Esophagus squamous epithelium (tissue), 5 donors: ENCODE measurements around the gene SLC35F2. TPM values are rescaled to one million over a fixed set of nuclear protein-coding genes. Genes with fewer than 3 reads are reported as not detected.

ENCODE experiments used
- DNase-seq: peaks from one replicate; lab custom pipeline; 2025; lab: John Stamatoyannopoulos, UW
- H3K27ac ChIP-seq, 4 donors: fragments of 200-600 bp; sonication (generic); one replicate each; pipeline ENCODE4 v1.5.1; 2016 to 2019; ENCODE audit warnings: mild to moderate bottlenecking in 1 of 4
- H3K27me3 ChIP-seq, 4 donors: fragments of 200-600 bp; sonication (generic); 1 replicate in 3 of 4; 2 replicates in 1 of 4; pipeline versions ENCODE4 v1.5.1 to v1.6.0; 2017 to 2021; ENCODE audit warnings: antibody characterized with exemption in 1 of 4
- H3K36me3 ChIP-seq, 3 donors: fragments of 200-600 bp; sonication (generic); one replicate each; pipeline ENCODE4 v1.5.1; 2016 to 2019
- H3K4me1 ChIP-seq, 3 donors: fragments of 200-600 bp; sonication (generic); one replicate each; pipeline ENCODE4 v1.5.1; 2017 to 2019
- H3K4me3 ChIP-seq, 4 donors: fragments of 200-600 bp; sonication (generic); 1 replicate in 3 of 4; 2 replicates in 1 of 4; pipeline ENCODE4 v1.5.1; 2016 to 2019; ENCODE audit warnings: mild to moderate bottlenecking in 2 of 4, moderate library complexity in 1 of 4
- H3K9me3 ChIP-seq, 3 donors: fragments of 200-600 bp; sonication (generic); one replicate each; pipeline ENCODE4 v1.5.1; 2016 to 2019
- POLR2A ChIP-seq, 4 donors: fragments of 450-650 bp; IDR thresholded peaks; one replicate each; pipeline ENCODE4 v1.6.1; 2017; ENCODE audit warnings: antibody characterized with exemption in 4 of 4, mild to moderate bottlenecking in 4 of 4, moderate library complexity in 3 of 4
- WGBS, 2 donors: methylation state at CpG; one replicate each; pipeline ENCODE4 v1.1.5; 2018; 5-methylcytosine and 5-hydroxymethylcytosine counted together
- intact Hi-C: fragments of 100-400 bp; cut with DNase I; formaldehyde crosslinking; loops from one replicate; pipeline ENCODE4 v1.15.0; 2022
- total RNA-seq, 4 donors: library from RNA; depleted of rRNA; stranded (reverse); fragments of >200 nt; gene quantifications; one replicate each; pipeline ENCODE4 v1.1.0, GENCODE V29; 2016
- TF ChIP-seq, protein P1 (sequence below), 6 experiments: fragments of 450-650 bp in 4 of 6; fragments of 200-600 bp in 2 of 6; sonication (generic) in 2 of 6; IDR thresholded peaks; one replicate each; pipeline ENCODE4 v1.5.1; 2016 to 2019; ENCODE audit warnings: antibody characterized with exemption in 6 of 6, mild to moderate bottlenecking in 4 of 6, moderate library complexity in 4 of 6
- donor health status: DM: yes; HTN: yes; CAD: no.

Gene SLC35F2
- total RNA-seq, 4 donors from 2014 or later: 12.6 to 24.0 (median 17.2) TPM

DNA sequence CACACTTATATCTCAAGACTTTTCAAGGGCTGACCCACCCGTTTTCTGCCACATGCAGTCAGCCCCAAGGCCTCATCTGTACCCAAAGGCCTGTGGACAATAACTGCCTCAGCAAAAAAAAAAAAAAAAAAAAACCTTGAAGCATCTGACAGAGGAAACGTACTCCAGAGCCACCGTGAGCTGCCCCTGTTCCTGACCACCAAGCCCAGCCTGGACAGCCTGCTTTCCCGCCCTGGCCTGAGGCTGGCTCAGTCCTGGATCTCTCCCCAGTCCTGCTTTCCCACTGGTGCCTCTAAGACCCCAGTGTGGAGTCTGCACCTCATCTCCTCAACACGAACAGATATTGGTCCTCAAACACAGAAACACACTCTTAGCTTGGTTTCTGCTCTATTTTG lies 66.5 kb downstream of the SLC35F2 start:
- Histone ChIP-seq H3K4me1 (no peaks in the 10 kb centered on the region), H3K4me3 (no peak overlapping the region), H3K27ac (no peak overlapping the region), H3K9me3 (no peaks in the 10 kb centered on the region), H3K36me3 (peaks cover 0 to 55% (median 0%) of the 10 kb centered on the region in 3 donors), H3K27me3 (no peaks in the 10 kb centered on the region)
- intact Hi-C loops: no loop called here
- DNase-seq: no peak
- 78 to 83% methylated on average over 5 of the region's 5 CpGs for WGBS, 2 donors
- TF ChIP-seq POLR2A (IDR thresholded peaks at IDR 0.05): no peak
- TF ChIP-seq, protein P1, sequence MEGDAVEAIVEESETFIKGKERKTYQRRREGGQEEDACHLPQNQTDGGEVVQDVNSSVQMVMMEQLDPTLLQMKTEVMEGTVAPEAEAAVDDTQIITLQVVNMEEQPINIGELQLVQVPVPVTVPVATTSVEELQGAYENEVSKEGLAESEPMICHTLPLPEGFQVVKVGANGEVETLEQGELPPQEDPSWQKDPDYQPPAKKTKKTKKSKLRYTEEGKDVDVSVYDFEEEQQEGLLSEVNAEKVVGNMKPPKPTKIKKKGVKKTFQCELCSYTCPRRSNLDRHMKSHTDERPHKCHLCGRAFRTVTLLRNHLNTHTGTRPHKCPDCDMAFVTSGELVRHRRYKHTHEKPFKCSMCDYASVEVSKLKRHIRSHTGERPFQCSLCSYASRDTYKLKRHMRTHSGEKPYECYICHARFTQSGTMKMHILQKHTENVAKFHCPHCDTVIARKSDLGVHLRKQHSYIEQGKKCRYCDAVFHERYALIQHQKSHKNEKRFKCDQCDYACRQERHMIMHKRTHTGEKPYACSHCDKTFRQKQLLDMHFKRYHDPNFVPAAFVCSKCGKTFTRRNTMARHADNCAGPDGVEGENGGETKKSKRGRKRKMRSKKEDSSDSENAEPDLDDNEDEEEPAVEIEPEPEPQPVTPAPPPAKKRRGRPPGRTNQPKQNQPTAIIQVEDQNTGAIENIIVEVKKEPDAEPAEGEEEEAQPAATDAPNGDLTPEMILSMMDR (IDR thresholded peaks at IDR 0.05): no peak

DNA sequence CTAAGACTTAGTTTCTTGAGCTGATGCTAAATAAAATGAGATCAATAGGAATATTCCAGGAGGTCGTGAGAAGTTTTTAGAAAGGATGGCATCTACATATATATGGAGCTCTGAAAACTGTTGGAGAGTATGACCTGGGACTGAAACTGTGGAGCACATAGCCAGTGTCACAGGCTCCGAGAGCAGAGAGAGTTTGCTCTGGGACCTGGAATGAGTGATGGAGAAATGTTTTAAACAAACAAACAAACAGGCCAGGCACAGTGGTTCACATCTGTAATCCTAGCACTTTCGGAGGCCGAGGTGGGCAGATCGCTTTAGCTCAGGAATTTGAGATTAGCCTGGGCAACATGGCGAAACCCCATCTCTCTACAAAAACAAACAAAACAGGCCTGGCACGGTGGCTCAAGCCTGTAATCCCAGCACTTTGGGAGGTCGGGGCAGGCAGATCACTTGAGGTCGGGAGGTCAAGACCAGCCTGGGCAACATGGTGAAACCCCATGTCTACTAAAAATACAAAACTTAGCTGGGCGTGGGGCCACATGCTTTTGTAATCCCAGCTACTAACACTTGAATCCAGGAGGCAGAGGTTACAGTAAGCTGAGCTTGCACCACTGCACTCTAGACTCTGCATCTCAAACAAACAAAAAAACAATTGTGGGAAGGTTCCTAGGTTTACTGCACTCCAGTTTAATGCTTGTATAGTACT lies 67.1 kb downstream of the SLC35F2 start:
- TF ChIP-seq, protein P1 (IDR thresholded peaks at IDR 0.05): no peak
- no peak for TF ChIP-seq POLR2A (IDR thresholded peaks at IDR 0.05)
- H3K36me3 ChIP-seq: peaks cover 0 to 50% (median 0%) of the 10 kb centered on the region in 3 donors
- no peak overlapping the region for H3K4me3 ChIP-seq
- no peaks in the 10 kb centered on the region for H3K9me3 ChIP-seq
- no peaks in the 10 kb centered on the region for H3K27me3 ChIP-seq
- no peaks in the 10 kb centered on the region for H3K4me1 ChIP-seq
- intact Hi-C loops: no loop called here
- DNase-seq: no peak
- 64 to 79% methylated on average over 9 to 10 of the region's 10 CpGs for WGBS, 2 donors
- H3K27ac ChIP-seq: no peak overlapping the region

DNA sequence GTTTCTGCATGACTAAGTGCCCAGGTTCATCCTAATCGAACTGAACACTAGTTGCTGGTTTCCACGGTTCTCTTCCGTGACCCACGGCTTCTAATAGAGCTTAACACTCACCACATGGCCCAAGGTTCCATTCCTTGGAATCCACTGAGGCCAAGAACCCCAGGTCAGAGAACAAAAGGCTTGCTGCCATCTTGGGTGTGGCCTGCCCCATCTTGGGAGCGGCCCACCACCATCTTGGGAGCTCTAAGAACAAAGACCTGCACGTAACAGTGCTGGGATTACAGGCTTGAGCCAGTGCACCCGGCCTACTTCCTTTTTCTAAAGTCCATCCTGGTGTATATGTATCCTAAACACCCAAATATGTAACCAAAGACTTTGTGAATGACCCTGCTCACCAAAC lies 68.8 kb downstream of the SLC35F2 start:
- intact Hi-C loops: no loop called here
- no peaks in the 10 kb centered on the region for H3K4me1 ChIP-seq
- TF ChIP-seq POLR2A (IDR thresholded peaks at IDR 0.05): no peak
- TF ChIP-seq, protein P1 (IDR thresholded peaks at IDR 0.05): no peak
- no peaks in the 10 kb centered on the region for H3K27me3 ChIP-seq
- no peaks in the 10 kb centered on the region for H3K9me3 ChIP-seq
- H3K27ac ChIP-seq: no peak overlapping the region
- 96% methylated on average over 4 to 7 of the region's 7 CpGs for WGBS, 2 donors
- H3K4me3 ChIP-seq: no peak overlapping the region
- H3K36me3 ChIP-seq: peaks cover 0 to 32% (median 0%) of the 10 kb centered on the region in 3 donors
- no peak for DNase-seq

DNA sequence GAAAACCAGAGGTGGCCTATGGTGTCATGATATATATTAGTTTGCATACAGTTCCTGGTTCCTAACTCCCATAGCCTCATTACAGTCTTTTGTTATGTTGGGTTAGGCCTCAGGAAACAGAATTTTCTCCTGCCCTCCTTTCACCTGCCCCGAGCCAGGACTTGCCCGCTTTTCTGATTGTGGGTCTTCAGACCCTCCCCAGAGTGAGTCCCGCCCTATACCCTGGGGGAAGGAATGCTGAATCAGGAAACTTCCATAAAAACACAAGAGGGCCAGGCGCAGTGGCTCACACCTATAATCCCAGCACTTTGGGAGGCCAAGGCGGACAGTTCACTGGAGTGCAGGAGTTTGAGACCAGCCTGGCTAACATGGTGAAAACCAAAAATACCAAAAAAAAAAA lies 70.9 kb downstream of the SLC35F2 start:
- no peak overlapping the region for H3K4me3 ChIP-seq
- no peak for DNase-seq
- intact Hi-C loops: no loop called here
- 68 to 85% methylated on average over 2 to 4 of the region's 5 CpGs for WGBS, 2 donors
- no peaks in the 10 kb centered on the region for H3K9me3 ChIP-seq
- no peaks in the 10 kb centered on the region for H3K4me1 ChIP-seq
- H3K36me3 ChIP-seq: peaks cover 0 to 13% (median 0%) of the 10 kb centered on the region in 3 donors
- no peak overlapping the region for H3K27ac ChIP-seq
- no peak for TF ChIP-seq POLR2A (IDR thresholded peaks at IDR 0.05)
- TF ChIP-seq, protein P1 (IDR thresholded peaks at IDR 0.05): no peak
- no peaks in the 10 kb centered on the region for H3K27me3 ChIP-seq

DNA sequence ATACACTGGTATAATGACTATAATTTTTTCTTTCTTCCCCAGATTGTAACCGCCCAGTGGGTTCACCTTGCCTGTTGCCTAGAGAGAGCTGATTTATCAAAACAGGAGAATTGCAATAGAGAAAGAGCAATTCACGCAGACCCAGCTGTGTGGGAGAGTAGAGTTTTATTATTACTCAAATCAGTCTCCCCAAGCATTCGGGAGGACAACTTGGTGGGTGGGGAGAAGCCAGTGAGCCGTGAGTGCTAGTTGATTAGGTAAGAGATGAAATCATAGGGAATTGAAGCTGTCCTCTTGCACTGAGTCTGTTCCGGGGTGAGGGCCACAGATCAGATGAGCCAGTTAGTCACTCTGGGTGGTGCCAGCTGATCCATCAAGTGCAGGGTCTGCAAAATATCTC lies 73.2 kb downstream of the SLC35F2 start:
- H3K36me3 ChIP-seq: no peaks in the 10 kb centered on the region
- no peak overlapping the region for H3K27ac ChIP-seq
- DNase-seq: no peak
- no peak for TF ChIP-seq POLR2A (IDR thresholded peaks at IDR 0.05)
- TF ChIP-seq, protein P1 (IDR thresholded peaks at IDR 0.05): no peak
- WGBS, 2 donors: 43 to 77% methylated on average over 2 to 5 of the region's 5 CpGs
- intact Hi-C loops: no loop called here
- H3K9me3 ChIP-seq: no peaks in the 10 kb centered on the region
- no peaks in the 10 kb centered on the region for H3K4me1 ChIP-seq
- no peaks in the 10 kb centered on the region for H3K27me3 ChIP-seq
- no peak overlapping the region for H3K4me3 ChIP-seq
